Measurements from ENCODE around the gene STRIP1.
"Not testable (repeated sequence)": the region's sequence is repeated elsewhere in the genome, so short reads cannot be mapped to it uniquely, and the experiment has no call there.

The STRIP1 gene

DNA sequence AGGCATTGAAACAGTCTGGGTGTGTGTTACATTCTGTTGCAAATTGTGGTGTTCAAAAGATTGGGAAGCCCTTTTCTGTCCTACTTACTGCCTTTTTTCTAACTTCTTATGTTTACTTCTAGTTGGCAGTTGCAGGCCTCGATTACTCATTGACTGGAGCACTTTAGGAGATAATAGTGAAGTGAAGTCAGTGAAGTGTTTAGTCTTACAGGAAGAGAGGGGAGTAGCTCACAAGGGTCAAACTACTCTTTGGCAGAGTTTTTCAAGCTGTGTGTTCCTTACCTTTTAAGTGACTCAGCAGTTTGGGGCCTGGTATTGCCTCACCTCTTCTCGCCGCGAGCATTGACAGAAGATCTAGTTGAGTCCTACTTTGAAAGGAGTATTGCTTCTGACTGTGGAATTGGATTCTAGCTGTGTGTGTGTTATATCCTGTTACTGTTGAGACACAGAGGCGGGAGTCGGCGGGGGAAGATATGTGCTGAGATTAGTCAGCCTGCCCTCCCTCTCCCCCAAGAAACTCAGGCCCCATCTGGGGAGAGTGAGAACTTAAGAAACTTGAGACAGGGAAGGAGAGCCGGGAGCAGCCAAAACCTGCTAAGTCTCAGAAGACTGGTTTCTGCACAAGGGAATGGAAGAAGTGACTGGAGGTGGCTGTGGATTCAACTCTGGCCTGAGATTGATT lies 30.5 kb upstream of the STRIP1 start:
- H3K27me3 Mint-ChIP-seq = no peaks in the 10 kb centered on the region
- peak; percentile 71 for ATAC-seq
- H3K9me3 Mint-ChIP-seq = no peaks in the 10 kb centered on the region
- peaks cover 38% of the 10 kb centered on the region for H3K4me1 Mint-ChIP-seq
- peak overlapping the region; percentile 22 for H3K4me3 Mint-ChIP-seq
- H3K36me3 Mint-ChIP-seq = peaks cover 12% of the 10 kb centered on the region
- peak overlapping the region; percentile 73 for H3K27ac Mint-ChIP-seq

DNA sequence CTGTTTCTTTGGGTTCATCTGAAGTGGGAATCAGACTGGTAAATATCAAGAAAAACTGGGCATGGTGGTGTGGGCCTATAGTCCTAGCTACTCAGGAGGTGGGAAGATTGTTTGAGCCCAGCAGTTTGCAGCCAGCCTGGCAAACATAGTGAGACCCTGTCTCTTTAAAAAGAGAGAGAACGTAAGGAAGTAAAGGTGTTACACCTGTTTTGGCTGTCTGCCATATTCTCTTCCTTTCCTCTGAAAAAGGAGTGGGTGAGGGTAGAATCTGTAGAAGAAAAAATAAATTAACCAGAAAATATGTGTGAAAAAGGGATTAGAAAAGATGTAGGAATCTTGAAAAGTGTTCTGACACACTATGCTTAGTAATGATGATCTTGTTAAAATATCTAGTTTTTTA lies 29.8 kb upstream of the STRIP1 start:
- H3K4me1 Mint-ChIP-seq = peaks cover 39% of the 10 kb centered on the region
- peak overlapping the region; percentile 73 for H3K27ac Mint-ChIP-seq
- peaks cover 19% of the 10 kb centered on the region for H3K36me3 Mint-ChIP-seq
- no peaks in the 10 kb centered on the region for H3K27me3 Mint-ChIP-seq
- no peak for ATAC-seq
- peak overlapping the region; percentile 10 for H3K4me3 Mint-ChIP-seq
- H3K9me3 Mint-ChIP-seq = no peaks in the 10 kb centered on the region

DNA sequence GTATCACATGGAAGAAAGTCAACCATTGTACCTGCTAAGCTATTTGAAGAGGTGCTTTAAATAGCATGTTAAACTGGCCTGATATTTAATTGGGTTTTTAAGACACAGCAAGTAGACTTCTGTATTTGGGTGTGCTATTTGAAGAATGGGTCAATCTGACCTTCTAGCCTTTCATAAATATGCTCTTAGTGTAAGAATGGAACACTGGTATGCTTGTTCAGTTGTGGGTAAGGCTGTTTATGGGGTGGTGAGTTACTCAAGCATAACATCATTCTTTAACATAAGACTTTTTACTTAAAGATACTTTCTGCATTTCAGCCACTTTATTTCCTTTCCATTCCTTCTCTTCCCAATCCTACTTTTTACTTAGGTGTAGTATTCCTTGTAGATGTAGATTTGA lies 28.5 kb upstream of the STRIP1 start:
- H3K9me3 Mint-ChIP-seq = no peaks in the 10 kb centered on the region
- H3K4me3 Mint-ChIP-seq = no peak overlapping the region
- H3K27me3 Mint-ChIP-seq = no peaks in the 10 kb centered on the region
- peaks cover 32% of the 10 kb centered on the region for H3K36me3 Mint-ChIP-seq
- peak overlapping the region; percentile 51 for H3K27ac Mint-ChIP-seq
- no peak for ATAC-seq
- H3K4me1 Mint-ChIP-seq = peaks cover 53% of the 10 kb centered on the region

DNA sequence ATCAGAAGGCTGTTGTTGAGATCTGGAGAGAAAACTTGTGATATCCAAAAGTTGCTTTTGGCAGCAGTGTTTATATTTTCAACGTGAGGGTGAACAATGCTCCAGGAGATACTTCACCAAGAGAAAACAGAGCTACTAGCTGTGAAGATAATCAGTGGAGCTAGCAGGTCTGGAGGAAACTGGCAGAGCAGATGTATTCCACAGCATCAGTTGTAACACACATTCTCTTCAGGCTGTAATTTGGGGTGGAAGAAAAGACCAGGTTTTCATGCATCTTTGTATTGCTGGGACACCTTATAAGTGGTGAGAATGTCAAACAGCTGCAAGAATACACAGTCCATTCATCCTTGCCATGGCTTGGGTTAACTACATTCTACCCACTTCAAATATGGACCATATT lies 27.9 kb upstream of the STRIP1 start:
- peak overlapping the region; percentile 51 for H3K27ac Mint-ChIP-seq
- H3K4me3 Mint-ChIP-seq = no peak overlapping the region
- peaks cover 32% of the 10 kb centered on the region for H3K36me3 Mint-ChIP-seq
- H3K27me3 Mint-ChIP-seq = no peaks in the 10 kb centered on the region
- H3K9me3 Mint-ChIP-seq = no peaks in the 10 kb centered on the region
- peaks cover 58% of the 10 kb centered on the region for H3K4me1 Mint-ChIP-seq
- no peak for ATAC-seq

DNA sequence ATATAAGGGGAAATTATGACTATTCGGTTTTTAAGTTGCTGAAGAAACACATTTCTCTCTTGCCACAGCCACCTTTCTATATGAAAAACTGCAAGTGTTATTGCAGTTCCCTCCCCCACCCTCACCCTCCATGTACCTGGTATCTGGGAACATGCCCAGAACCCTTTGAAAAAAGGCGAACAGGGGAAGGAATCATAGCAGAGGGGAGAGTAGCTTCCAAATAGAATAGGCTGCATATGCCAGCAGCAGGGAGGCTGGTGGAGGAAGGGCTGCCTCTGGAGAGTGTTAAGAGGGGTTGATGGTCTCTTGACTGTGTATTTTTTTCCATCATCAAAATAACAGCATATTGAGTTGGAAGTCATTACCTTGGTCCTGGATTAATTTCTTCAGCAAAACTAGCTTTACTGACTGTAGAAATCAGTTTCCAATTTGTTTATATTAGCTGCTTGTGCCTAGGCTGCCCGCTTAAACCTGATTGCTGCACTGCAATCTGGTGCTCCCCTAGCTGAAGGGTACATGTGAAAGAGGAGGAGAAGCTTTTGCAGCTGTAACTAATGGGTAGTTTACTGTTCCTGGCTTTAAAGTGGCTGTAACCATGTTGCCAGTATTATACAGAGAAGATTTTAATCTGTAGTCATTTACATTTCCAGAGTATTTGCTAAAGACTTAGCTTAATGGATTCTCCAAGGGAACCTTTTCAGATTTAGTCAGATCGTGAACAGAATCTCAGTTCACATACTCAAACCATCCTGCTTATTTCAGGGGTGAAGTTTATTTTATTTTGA lies 27.2 kb upstream of the STRIP1 start:
- H3K27ac Mint-ChIP-seq = peak overlapping the region; percentile 51

DNA sequence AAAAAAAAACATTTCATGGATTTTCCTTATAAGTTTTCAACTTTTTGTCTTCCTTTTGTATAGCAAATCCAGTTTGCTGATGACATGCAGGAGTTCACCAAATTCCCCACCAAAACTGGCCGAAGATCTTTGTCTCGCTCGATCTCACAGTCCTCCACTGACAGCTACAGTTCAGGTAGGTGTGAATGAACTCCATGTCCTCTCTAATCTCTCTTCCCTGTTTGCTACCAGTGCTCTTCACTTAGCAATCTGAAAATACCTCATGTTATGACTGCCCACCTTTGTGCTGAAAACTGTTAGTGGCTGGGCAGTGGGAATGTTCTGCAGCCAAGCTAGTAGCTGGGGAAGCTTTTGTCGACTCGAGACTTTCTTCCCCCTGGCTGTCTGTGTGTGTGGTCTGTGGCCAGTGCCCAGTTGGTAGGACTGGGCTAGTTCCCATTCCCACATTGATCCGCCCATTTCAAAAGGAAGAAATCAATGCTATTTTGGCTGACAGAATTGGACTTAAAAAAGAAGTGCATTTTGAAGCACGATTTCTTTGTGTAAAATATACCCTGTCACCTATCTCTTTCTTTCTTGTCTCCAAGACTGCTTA lies 25.4 kb upstream of the STRIP1 start:
- no peak overlapping the region for H3K4me3 Mint-ChIP-seq
- no peak for ATAC-seq
- H3K27ac Mint-ChIP-seq = peak overlapping the region; percentile 95

More for the DNA sequence above, 27.2 kb upstream of the STRIP1 start:
- H3K4me1 Mint-ChIP-seq = peaks cover 65% of the 10 kb centered on the region
- no peak overlapping the region for H3K4me3 Mint-ChIP-seq
- H3K27me3 Mint-ChIP-seq = no peaks in the 10 kb centered on the region
- H3K36me3 Mint-ChIP-seq = peaks cover 32% of the 10 kb centered on the region
- ATAC-seq = no peak
- H3K9me3 Mint-ChIP-seq = no peaks in the 10 kb centered on the region

DNA sequence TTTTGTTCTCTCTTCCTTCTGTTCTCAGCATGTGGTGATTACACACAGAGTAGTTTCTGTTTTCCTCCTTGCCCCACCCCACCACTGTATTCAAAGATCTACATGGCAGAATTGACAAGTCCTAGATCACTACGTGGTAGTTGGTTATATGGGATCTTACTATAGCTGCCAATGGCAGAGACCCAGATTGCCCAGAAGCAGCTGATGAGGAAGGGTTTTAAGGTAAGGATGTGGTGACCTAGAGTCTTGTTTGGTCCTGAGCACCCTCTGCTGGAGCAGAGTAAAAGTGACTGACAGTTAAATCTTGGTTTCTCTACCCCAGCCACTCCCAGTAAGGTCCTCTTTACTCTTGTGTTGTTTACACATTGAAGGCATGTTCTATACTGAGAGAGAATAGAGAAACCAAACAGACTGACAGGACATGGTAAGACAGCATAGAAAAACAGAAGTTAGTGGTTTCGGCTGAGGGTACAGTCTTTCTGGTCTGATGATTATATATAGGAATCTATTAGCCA lies 22.8 kb upstream of the STRIP1 start:
- H3K27ac Mint-ChIP-seq = peak overlapping the region; percentile 95
- H3K9me3 Mint-ChIP-seq = no peaks in the 10 kb centered on the region
- peaks cover 35% of the 10 kb centered on the region for H3K4me1 Mint-ChIP-seq
- peaks cover 47% of the 10 kb centered on the region for H3K36me3 Mint-ChIP-seq
- H3K27me3 Mint-ChIP-seq = no peaks in the 10 kb centered on the region
- peak overlapping the region; percentile 36 for H3K4me3 Mint-ChIP-seq
- peak; percentile 99 for ATAC-seq

More for the DNA sequence above, 25.4 kb upstream of the STRIP1 start:
- Mint-ChIP-seq H3K36me3 (peaks cover 29% of the 10 kb centered on the region), H3K9me3 (no peaks in the 10 kb centered on the region), H3K4me1 (peaks cover 57% of the 10 kb centered on the region), H3K27me3 (no peaks in the 10 kb centered on the region)

DNA sequence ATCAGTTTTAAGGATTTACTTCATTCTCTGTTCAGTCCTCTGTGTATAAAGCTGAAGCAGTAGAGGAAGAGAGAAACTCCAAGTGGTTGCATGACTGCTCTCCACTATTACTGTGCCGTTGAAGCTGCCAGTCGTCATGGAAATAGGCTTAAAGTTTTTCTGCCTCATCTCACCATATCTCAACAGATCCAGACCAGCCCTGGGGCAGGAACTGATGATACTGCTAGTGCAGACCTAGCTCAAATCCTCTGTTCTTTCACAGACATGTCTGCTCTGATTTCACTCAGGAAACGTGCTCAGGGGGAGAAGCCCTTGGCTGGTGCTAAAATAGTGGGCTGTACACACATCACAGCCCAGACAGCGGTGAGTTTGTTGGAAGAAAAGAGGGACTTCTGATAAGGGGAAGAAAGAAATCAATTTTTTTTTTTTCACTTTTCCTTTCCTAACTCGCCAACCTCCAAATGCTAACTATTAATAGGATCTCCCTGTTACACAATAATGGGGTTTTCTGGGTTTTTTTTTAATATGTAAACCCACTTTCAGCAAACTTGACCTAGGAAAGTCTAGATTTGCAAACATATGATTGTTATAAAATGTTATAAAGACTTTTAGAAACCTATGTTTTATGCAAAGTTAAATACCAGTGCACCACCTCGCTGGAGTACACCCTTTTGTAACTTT lies 22.2 kb upstream of the STRIP1 start:
- H3K27ac Mint-ChIP-seq = peak overlapping the region; percentile 95
- no peaks in the 10 kb centered on the region for H3K9me3 Mint-ChIP-seq
- H3K27me3 Mint-ChIP-seq = no peaks in the 10 kb centered on the region
- peak; percentile 93 for ATAC-seq
- H3K4me1 Mint-ChIP-seq = peaks cover 35% of the 10 kb centered on the region
- H3K4me3 Mint-ChIP-seq = peak overlapping the region; percentile 36
- H3K36me3 Mint-ChIP-seq = peaks cover 54% of the 10 kb centered on the region

DNA sequence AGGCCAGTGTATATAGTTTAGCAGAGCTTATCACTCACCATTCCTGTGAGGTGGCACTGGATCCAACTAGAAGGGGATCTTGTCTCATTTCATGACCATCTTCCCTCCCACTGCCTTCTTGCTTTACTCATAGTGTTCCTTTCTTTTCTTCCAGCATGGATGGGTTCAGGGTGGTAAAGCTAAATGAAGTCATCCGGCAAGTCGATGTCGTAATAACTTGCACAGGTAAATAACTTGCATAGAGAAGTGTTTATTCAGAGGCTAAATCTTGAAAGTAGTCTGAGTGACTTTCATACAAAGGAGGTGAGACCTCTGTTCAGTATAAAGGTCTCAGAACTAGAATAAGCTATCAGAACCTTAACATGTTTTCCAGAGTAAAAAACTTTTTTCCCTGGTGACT lies 16.6 kb upstream of the STRIP1 start:
- Mint-ChIP-seq H3K27ac (no peak overlapping the region), H3K4me3 (no peak overlapping the region), H3K27me3 (no peaks in the 10 kb centered on the region), H3K9me3 (no peaks in the 10 kb centered on the region), H3K4me1 (peaks cover 2% of the 10 kb centered on the region), H3K36me3 (peaks cover 78% of the 10 kb centered on the region)
- ATAC-seq = no peak

DNA sequence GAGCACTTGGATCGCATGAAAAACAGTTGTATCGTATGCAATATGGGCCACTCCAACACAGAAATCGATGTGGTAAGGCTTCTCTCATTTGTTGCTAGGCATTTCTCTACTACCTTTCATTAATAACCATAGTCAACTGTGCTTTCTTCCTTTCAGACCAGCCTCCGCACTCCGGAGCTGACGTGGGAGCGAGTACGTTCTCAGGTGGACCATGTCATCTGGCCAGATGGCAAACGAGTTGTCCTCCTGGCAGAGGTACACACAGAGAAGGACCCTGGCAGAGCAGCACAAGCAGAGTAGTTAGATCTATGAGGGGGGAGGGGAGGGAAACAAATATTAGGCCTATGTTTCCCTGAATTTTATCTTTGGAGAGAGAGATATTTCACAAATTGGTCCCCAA lies 16.0 kb upstream of the STRIP1 start:
- H3K27me3 Mint-ChIP-seq = no peaks in the 10 kb centered on the region
- peaks cover 78% of the 10 kb centered on the region for H3K36me3 Mint-ChIP-seq
- no peak overlapping the region for H3K27ac Mint-ChIP-seq
- H3K4me3 Mint-ChIP-seq = no peak overlapping the region
- H3K9me3 Mint-ChIP-seq = no peaks in the 10 kb centered on the region
- no peak for ATAC-seq
- H3K4me1 Mint-ChIP-seq = no peaks in the 10 kb centered on the region

DNA sequence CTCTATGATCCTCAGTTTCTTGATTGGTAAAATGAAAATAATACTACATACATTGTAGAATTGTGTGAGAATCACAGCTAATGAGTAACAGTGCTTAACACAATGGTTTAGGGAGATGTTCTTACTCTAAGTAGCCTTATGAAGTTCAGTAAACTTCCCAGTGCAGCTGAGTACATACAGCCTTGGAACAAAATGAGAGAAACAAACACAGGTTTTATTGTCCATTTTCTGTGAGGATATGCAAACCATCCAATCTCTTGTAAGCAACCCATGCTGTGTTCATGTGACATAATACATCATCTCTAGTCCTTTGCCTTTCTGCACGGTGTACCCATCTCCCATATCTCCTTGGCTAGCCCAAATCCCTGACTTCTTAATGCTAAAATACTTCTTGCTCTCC lies 14.7 kb upstream of the STRIP1 start:
- no peak overlapping the region for H3K4me3 Mint-ChIP-seq
- H3K27me3 Mint-ChIP-seq = no peaks in the 10 kb centered on the region
- no peaks in the 10 kb centered on the region for H3K9me3 Mint-ChIP-seq
- peaks cover 80% of the 10 kb centered on the region for H3K36me3 Mint-ChIP-seq
- peak overlapping the region; percentile 15 for H3K27ac Mint-ChIP-seq
- no peaks in the 10 kb centered on the region for H3K4me1 Mint-ChIP-seq
- ATAC-seq = no peak

DNA sequence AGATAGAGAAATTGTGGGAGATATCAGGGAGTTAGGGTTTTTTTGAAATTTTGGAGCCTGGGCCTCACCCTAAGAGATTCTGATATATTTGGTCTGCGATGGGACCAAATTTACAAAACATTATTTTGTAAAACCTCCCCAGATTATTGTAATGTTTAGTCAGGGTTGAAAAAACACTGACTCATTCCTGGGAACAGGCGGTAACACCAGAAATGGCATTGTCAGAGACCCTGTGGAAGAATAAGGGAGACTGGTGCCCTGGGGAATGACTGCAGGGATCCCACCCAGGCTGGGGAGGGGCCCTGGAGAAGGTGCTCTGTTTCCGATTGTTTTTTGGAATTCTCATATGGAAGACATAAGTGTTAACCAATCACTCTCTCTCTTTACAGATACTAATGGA lies 13.1 kb upstream of the STRIP1 start:
- no peak overlapping the region for H3K27ac Mint-ChIP-seq
- H3K4me1 Mint-ChIP-seq = no peaks in the 10 kb centered on the region
- ATAC-seq = no peak
- no peaks in the 10 kb centered on the region for H3K27me3 Mint-ChIP-seq
- no peak overlapping the region for H3K4me3 Mint-ChIP-seq
- H3K9me3 Mint-ChIP-seq = no peaks in the 10 kb centered on the region
- peaks cover 69% of the 10 kb centered on the region for H3K36me3 Mint-ChIP-seq

DNA sequence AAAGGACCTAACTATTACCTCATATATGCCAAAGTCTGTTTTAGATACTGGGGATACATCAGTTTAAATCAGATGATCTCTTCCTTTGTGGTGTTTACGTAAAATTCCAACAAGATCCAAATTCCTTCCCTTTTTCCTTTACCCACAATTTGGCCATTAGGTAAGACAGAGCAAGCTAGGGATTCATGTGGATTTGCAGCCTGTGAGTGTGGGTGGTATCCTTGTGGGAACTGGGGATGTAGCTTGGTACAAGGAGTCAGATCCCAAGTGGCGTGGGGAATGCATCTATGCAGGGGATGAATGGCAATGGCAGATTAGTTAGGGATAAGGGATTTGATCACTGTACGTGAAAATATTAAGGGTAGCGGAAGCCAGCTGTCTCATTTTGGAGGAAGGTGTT lies 9.8 kb upstream of the STRIP1 start:
- Mint-ChIP-seq H3K4me3 (no peak overlapping the region), H3K4me1 (no peaks in the 10 kb centered on the region), H3K27me3 (no peaks in the 10 kb centered on the region), H3K36me3 (peaks cover 36% of the 10 kb centered on the region), H3K27ac (no peak overlapping the region), H3K9me3 (no peaks in the 10 kb centered on the region)
- ATAC-seq = no peak

DNA sequence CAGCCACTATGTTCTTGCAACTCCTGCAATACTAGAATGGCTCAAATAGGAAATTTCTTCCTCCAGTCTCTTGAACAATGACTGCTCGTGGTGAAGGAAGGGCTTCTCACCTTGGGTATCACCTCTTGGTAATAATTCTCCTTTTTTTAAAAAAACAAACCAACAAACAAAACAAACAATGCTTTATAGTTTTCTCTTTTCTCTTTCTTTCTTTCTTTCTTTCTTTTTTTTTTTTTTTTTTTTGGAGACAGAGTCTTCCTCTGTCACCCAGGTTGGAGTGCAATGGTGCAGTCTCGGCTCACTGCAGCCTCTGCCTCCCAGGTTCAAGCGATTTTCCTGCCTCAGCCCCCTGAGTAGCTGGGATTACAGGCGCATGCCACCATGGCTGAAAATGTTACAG lies 3.7 kb upstream of the STRIP1 start:
- peak overlapping the region; percentile 93 for H3K27ac Mint-ChIP-seq
- not testable (repeated sequence) for H3K27me3 Mint-ChIP-seq, H3K36me3 Mint-ChIP-seq, ATAC-seq, H3K9me3 Mint-ChIP-seq
- H3K4me3 Mint-ChIP-seq = peak overlapping the region; percentile 79
- peaks cover 27% of the 10 kb centered on the region for H3K4me1 Mint-ChIP-seq

DNA sequence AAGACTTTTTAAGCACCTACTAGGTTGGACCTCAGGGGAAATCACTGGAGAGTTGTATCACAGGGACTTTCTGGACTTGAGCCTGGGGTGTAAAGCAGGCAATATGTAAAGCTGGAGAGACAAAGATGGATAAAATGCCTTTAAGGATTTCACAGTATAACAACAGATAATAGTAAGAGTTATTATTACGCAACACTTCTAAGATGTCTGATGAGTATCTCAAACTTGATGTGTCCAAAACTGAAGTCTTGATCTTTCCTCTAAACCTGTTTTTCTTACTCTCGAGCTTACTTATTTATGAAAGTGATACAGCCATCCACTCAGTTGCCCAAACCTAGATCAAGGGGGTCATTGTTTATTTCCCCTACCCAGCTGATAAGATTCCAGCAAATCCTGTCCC lies 2.1 kb upstream of the STRIP1 start:
- no peak overlapping the region for H3K4me3 Mint-ChIP-seq

More for the DNA sequence above, 2.1 kb upstream of the STRIP1 start:
- no peak for ATAC-seq
- Mint-ChIP-seq H3K4me1 (peaks cover 31% of the 10 kb centered on the region), H3K27ac (peak overlapping the region; percentile 93), H3K36me3 (no peaks in the 10 kb centered on the region), H3K9me3 (no peaks in the 10 kb centered on the region), H3K27me3 (no peaks in the 10 kb centered on the region)

Measured in stimulated activated memory B cell treated with anti-CD40 and anti-IgM and Interleukin-4, amounts not matched to agents 10 μg/mL and 1 μg/mL and 100 μg/mL, for 72 hours (primary cell).